B cell (primary cell): Measurements from ENCODE around the gene CDC42BPB. TPM values are rescaled to one million over a fixed set of nuclear protein-coding genes. Genes with fewer than 3 reads are reported as not detected.

Experiments
- ATAC-seq: fragments of 200-7000 bp; cut with Tn5 transposase; one replicate; pipeline ENCODE4 v1.10.0; 2021; ENCODE audit warnings: low read depth, mild to moderate bottlenecking, moderate number of reproducible peaks, moderate library complexity
- CTCF ChIA-PET: fragments of 350-600 bp; sonication (Branson Sonifier 250); formaldehyde crosslinking; loops from one replicate; lab custom pipeline; 2021; ENCODE audit warnings: antibody characterized with exemption, inconsistent platforms; lab: Charles Lee
- POLR2A ChIA-PET: fragments of 350-600 bp; sonication (Branson Sonifier 250); formaldehyde crosslinking; loops from one replicate; lab custom pipeline; 2021; ENCODE audit warnings: antibody characterized with exemption; lab: Charles Lee
- DNase-seq: peaks from one replicate; pipeline ENCODE4 v3.0.0; 2013
- H2AFZ ChIP-seq: 2 replicates; pipeline ENCODE4 v1.6.1; 2012; ENCODE audit warnings: mild to moderate bottlenecking, low read depth, low read length; ENCODE audit not compliant: insufficient read depth, poor library complexity, severe bottlenecking
- H3K27ac ChIP-seq, 2 donors: 1 replicate in 1 of 2; 2 replicates in 1 of 2; pipeline ENCODE4 v1.5.1; 2012 to 2013; ENCODE audit warnings: low read length in 2 of 2, mild to moderate bottlenecking in 2 of 2, moderate library complexity in 1 of 2
- H3K27me3 ChIP-seq, 4 experiments: fragments of 200-600 bp in 1 of 4; sonication (generic) in 1 of 4; replicated peaks in 1 of 4; 1 replicate in 2 of 4; 2 replicates in 2 of 4; pipeline versions ENCODE4 v1.6.1 to v1.7.0; 2013 to 2016; ENCODE audit warnings: low read length in 3 of 4, mild to moderate bottlenecking in 2 of 4, mixed read lengths in 1 of 4, moderate library complexity in 1 of 4; ENCODE audit not compliant: insufficient read depth in 4 of 4, control insufficient read depth in 3 of 4; ENCODE audit errors: control extremely low read depth in 1 of 4
- H3K36me3 ChIP-seq, 2 experiments: replicated peaks in 1 of 2; 1 replicate in 1 of 2; 2 replicates in 1 of 2; pipeline versions ENCODE4 v1.6.1 to v1.7.1; 2013; ENCODE audit warnings: low read length in 1 of 2; ENCODE audit not compliant: insufficient read depth in 2 of 2, control insufficient read depth in 1 of 2; ENCODE audit errors: control extremely low read depth in 1 of 2, extremely low read depth in 1 of 2
- H3K4me1 ChIP-seq, 2 donors: fragments of 200-600 bp in 1 of 2; sonication (generic) in 1 of 2; 1 replicate in 1 of 2; 2 replicates in 1 of 2; pipeline versions ENCODE4 v1.5.1 to v1.6.1; 2013 to 2017; ENCODE audit warnings: low read length in 2 of 2; ENCODE audit not compliant: control insufficient read depth in 2 of 2, insufficient read depth in 2 of 2
- H3K4me2 ChIP-seq: replicated peaks from 2 replicates; pipeline ENCODE3; 2012; ENCODE audit warnings: mild to moderate bottlenecking, low read depth, low read length; ENCODE audit not compliant: poor library complexity, severe bottlenecking
- H3K4me3 ChIP-seq, 5 experiments: fragments of 200-600 bp in 1 of 5; sonication (generic) in 1 of 5; 1 replicate in 3 of 5; 2 replicates in 2 of 5; pipeline versions ENCODE4 v1.5.1 to v1.7.0; 2011 to 2016; ENCODE audit warnings: low read length in 4 of 5, mild to moderate bottlenecking in 4 of 5, low read depth in 2 of 5, control low read depth in 1 of 5, moderate library complexity in 1 of 5; ENCODE audit not compliant: insufficient read depth in 1 of 5; ENCODE audit errors: control extremely low read depth in 1 of 5, extremely low read depth in 1 of 5
- H3K79me2 ChIP-seq: fragments of 200-600 bp; sonication (generic); one replicate; pipeline ENCODE4 v1.6.0; 2016; ENCODE audit warnings: low read length; ENCODE audit not compliant: control insufficient read depth, insufficient read depth
- H3K9ac ChIP-seq: fragments of 200-600 bp; sonication (generic); 2 replicates; pipeline ENCODE4 v1.6.1; 2017; ENCODE audit warnings: mild to moderate bottlenecking, low read length, moderate library complexity
- H3K9me3 ChIP-seq, 3 donors: one replicate each; pipeline versions ENCODE4 v1.6.1 to v1.7.1; 2013; ENCODE audit warnings: low read length in 2 of 3; ENCODE audit not compliant: control insufficient read depth in 2 of 3, insufficient read depth in 1 of 3; ENCODE audit errors: control extremely low read depth in 1 of 3
- H4K20me1 ChIP-seq: 2 replicates; pipeline ENCODE4 v1.6.0; 2012; ENCODE audit warnings: mild to moderate bottlenecking, low read length; ENCODE audit not compliant: insufficient read depth, control insufficient read depth, poor library complexity, severe bottlenecking
- H3K27ac Mint-ChIP-seq: one replicate; pipeline ENCODE4 v1.8.0; 2021; ENCODE audit warnings: mixed read lengths
- H3K27me3 Mint-ChIP-seq: one replicate; pipeline ENCODE4 v1.8.0; 2021; ENCODE audit warnings: mixed read lengths
- H3K4me1 Mint-ChIP-seq: one replicate; pipeline ENCODE4 v1.8.0; 2021; ENCODE audit warnings: mixed read lengths
- H3K4me3 Mint-ChIP-seq: one replicate; pipeline ENCODE4 v1.8.0; 2021; ENCODE audit warnings: mixed read lengths
- H3K9me3 Mint-ChIP-seq: one replicate; pipeline ENCODE4 v1.8.0; 2022; ENCODE audit warnings: mixed read lengths; ENCODE audit not compliant: insufficient read depth
- EZH2 ChIP-seq: IDR thresholded peaks from 2 replicates; pipeline ENCODE4 v1.6.1; 2012; ENCODE audit warnings: borderline replicate concordance, low read depth, mild to moderate bottlenecking, moderate library complexity, low read length; ENCODE audit not compliant: insufficient read depth, poor library complexity, severe bottlenecking
- WGBS: methylation state at CpG from one replicate; pipeline ENCODE4 v1.1.5; 2013; ENCODE audit warnings: missing lambda C conversion rate; ENCODE audit not compliant: insufficient coverage; 5-methylcytosine and 5-hydroxymethylcytosine counted together
- intact Hi-C: fragments of 100-400 bp; cut with micrococcal nuclease; formaldehyde crosslinking; loops from one replicate; pipeline ENCODE4 v1.10.0; 2022
- polyA plus RNA-seq: library from polyadenylated mRNA; depleted of rRNA; stranded (reverse); fragments of >200 nt; gene quantifications from 2 replicates; pipeline ENCODE4 v1.2.3, GENCODE V29; 2012
- total RNA-seq, 2 donors: library from RNA; stranded (reverse); fragments of 120-200 nt in 1 of 2; gene quantifications; 1 replicate in 1 of 2; 2 replicates in 1 of 2; pipeline versions ENCODE4 v1.2.3 to v1.2.4, GENCODE V29; 2013 to 2022
- TF ChIP-seq, protein P1 (sequence below): fragments of 200-600 bp; IDR thresholded peaks from one replicate; pipeline ENCODE4 v1.8.0; 2022; ENCODE audit warnings: antibody characterized with exemption, mild to moderate bottlenecking

The CDC42BPB gene
- total and polyA plus RNA-seq, 2 donors (not counting 1 experiment from before 2014, with no cell fraction given): 23.9 to 52.5 TPM

DNA sequence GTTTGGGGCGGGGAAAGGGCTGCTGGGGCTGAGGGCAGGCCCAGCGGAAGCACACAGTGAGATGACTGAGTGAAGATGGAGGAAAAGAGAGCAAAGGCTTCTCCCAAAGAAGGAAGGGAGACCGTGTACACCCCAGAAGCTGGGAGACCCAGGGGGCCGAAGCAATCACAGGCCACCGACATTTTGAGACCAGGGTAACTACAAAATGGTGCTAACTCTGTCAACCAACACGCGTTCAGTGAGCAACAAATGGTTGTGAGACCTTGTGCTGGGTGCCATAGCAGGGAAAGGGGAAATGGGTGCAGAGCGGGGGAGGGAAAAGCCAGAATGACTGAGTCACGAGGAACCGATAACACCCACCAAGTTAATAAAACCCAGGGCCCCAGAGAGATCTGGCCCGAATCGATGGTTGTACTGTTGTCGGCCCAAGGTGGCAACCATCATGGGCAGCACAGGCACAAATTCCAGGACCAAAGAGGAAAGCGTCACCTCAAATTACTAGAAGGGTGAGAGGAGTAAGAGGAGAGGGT, 50.3 kb downstream of the CDC42BPB start:
- DNase-seq (no peak), ATAC-seq (no peak)
- peaks cover 0 to 9% of the 10 kb centered on the region in 2 donors for H3K4me1 ChIP-seq
- Mint-ChIP-seq H3K27ac (no peak overlapping the region), H3K4me1 (peaks cover 5% of the 10 kb centered on the region), H3K9me3 (no peaks in the 10 kb centered on the region), H3K27me3 (no peaks in the 10 kb centered on the region), H3K4me3 (no peak overlapping the region)
- H3K27me3 ChIP-seq: no peaks in the 10 kb centered on the region
- CTCF ChIA-PET: no interaction called here
- no peak overlapping the region for H2AFZ ChIP-seq
- H3K27ac ChIP-seq: no peak overlapping the region
- WGBS: 97% methylated on average over 10 of the region's 14 CpGs
- TF ChIP-seq, protein P1, sequence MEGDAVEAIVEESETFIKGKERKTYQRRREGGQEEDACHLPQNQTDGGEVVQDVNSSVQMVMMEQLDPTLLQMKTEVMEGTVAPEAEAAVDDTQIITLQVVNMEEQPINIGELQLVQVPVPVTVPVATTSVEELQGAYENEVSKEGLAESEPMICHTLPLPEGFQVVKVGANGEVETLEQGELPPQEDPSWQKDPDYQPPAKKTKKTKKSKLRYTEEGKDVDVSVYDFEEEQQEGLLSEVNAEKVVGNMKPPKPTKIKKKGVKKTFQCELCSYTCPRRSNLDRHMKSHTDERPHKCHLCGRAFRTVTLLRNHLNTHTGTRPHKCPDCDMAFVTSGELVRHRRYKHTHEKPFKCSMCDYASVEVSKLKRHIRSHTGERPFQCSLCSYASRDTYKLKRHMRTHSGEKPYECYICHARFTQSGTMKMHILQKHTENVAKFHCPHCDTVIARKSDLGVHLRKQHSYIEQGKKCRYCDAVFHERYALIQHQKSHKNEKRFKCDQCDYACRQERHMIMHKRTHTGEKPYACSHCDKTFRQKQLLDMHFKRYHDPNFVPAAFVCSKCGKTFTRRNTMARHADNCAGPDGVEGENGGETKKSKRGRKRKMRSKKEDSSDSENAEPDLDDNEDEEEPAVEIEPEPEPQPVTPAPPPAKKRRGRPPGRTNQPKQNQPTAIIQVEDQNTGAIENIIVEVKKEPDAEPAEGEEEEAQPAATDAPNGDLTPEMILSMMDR: no peak
- no peak for TF ChIP-seq EZH2
- POLR2A ChIA-PET: no interaction called here
- intact Hi-C loops: no loop called here
- no peaks in the 10 kb centered on the region for H3K9me3 ChIP-seq
- H3K36me3 ChIP-seq: peaks cover 0 to 15% of the 10 kb centered on the region in 2 experiments
- H4K20me1 ChIP-seq: no peaks in the 10 kb centered on the region
- no peak overlapping the region for H3K4me3 ChIP-seq
- H3K9ac ChIP-seq: no peak overlapping the region
- no peak overlapping the region for H3K4me2 ChIP-seq
- H3K79me2 ChIP-seq: no peaks in the 10 kb centered on the region

DNA sequence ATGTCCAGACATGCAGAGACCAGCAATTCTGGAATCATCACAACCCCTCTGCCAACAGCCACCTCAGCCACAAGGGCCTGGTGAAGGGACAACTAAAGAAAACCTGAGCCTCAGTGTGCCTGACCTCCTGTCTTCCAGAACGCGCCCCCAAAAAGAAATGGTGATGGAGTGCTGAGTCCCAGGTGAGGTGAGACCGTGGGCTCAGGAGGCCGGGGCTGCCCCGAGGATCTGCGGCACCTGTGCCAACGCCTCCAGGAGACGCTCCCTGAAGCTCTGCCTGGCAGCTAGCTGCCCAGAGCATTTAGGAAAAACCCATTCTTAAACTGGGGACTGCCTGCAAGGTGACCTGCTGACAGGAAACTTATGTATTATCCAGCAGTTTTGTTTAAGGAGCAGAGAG, 51.2 kb downstream of the CDC42BPB start:
- ATAC-seq (no peak), DNase-seq (no peak)
- intact Hi-C loops: no loop called here
- no peaks in the 10 kb centered on the region for H4K20me1 ChIP-seq
- Mint-ChIP-seq H3K9me3 (no peaks in the 10 kb centered on the region), H3K27ac (no peak overlapping the region), H3K27me3 (no peaks in the 10 kb centered on the region), H3K4me3 (no peak overlapping the region), H3K4me1 (peaks cover 10% of the 10 kb centered on the region)
- 96% methylated on average over 8 of the region's 8 CpGs for WGBS
- H3K79me2 ChIP-seq: no peaks in the 10 kb centered on the region
- peaks cover 0 to 13% of the 10 kb centered on the region in 2 experiments for H3K36me3 ChIP-seq
- peaks cover 0 to 17% of the 10 kb centered on the region in 2 donors for H3K4me1 ChIP-seq
- H3K27ac ChIP-seq: no peak overlapping the region
- no peak overlapping the region for H3K4me2 ChIP-seq
- no peak overlapping the region for H3K4me3 ChIP-seq
- POLR2A ChIA-PET: interaction anchor here (0.6 kb wide), 1 partner anchor 1159 kb away, joined by 5 read pairs; no protein-coding TSS in a partner anchor
- CTCF ChIA-PET: interaction anchor here (1.0 kb wide), 1 partner anchor 99 kb away, joined by 3 read pairs; no protein-coding TSS in a partner anchor
- TF ChIP-seq EZH2: no peak
- TF ChIP-seq, protein P1: no peak
- no peak overlapping the region for H3K9ac ChIP-seq
- H3K9me3 ChIP-seq: no peaks in the 10 kb centered on the region
- H3K27me3 ChIP-seq: no peaks in the 10 kb centered on the region
- no peak overlapping the region for H2AFZ ChIP-seq
